CD4-positive, alpha-beta T cell treated with Interleukin-17A for 4 hours (primary cell): ENCODE measurements around the gene LEF1.

Experiments
- DNase-seq: peaks from one replicate; pipeline ENCODE4 v3.0.0-alpha.2; 2020; ENCODE audit warnings: mixed read lengths

The LEF1 gene

DNA sequence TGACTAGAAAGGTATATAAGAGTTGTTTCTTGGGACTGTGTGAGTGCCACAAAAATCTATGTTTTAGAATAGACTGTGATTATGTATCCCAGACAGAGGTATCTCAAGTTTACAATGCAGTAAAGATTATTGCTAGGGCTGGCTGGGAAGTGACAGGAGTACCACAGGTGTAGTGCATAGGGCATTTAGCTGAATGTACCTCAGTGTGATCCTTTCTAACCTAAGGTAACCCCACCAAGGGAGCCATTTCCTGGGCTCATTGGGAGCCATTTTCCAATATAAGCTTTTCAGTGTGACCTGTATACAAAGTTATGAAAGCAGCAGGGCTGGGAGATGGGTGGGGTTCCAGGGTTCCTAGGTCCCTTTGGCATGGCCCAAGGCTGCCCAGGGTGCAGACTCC lies 6.1 kb upstream of the LEF1 start:
- no peak for DNase-seq

- DNase-seq: no peak
Observed at GRCh38 chr4:108173599-108174057, 4.9 kb upstream of the LEF1 start.

- peak; percentile 84 for DNase-seq
Observed at GRCh38 chr4:108172753-108173598, 4.2 kb upstream of the LEF1 start.

GRCh38 chr4:108172231-108172752 lies 3.6 kb upstream of the LEF1 start:
- peak; percentile 49 for DNase-seq

DNA sequence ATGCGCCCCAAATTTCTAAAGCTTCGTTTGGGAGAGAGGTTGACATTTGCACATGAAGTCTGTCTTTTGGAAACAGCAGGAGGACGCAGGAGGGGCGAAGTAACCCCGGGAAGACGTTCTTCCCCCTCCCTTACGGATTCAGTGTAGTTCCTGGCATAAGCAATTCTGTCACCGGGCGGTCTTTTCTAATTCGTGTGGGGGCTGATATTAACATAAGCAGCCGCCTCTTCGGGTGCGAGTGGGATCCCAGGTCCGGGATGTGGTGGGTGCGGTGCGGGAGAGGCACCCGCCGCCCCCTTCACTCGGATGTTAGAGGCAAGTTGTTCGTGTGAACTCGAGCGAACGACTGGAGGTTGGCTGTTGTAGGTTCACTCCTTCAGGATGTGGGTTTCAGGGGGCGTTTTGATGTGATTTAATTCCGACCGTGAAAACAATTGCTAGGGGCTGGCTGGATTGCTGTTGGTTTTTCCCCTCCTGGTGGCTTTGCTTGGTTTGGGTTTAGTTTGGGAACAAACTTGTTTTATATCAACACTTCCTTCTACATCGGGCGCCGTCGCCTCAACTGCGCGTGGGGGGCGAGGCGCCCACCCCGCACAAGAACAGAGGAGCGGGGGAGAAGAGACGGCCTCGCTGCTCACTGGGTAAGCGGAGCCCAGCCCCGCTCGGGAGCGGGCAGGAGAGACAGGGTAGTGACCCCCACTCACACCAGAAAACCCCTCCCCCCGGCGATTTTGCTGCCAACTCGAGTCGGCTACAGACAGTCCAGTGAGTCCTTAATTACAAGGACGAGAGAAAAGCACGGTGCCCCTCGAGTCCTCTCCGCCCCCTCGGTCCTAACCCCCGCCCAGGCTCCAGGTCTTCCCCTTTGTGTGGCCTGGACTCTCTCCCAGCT lies 2.9 kb upstream of the LEF1 start:
- peak; percentile 78 for DNase-seq

GRCh38 chr4:108170631-108171338 lies 2.1 kb upstream of the LEF1 start:
- no peak for DNase-seq

GRCh38 chr4:108169664-108170063 lies 932 bp upstream of the LEF1 start:
- no peak for DNase-seq

- DNase-seq: peak; percentile 52
Observed at GRCh38 chr4:108168160-108168670, 517 bp downstream of the LEF1 start.

- peak; percentile 79 for DNase-seq
Observed at GRCh38 chr4:108166441-108167315, 2.1 kb downstream of the LEF1 start.

DNA sequence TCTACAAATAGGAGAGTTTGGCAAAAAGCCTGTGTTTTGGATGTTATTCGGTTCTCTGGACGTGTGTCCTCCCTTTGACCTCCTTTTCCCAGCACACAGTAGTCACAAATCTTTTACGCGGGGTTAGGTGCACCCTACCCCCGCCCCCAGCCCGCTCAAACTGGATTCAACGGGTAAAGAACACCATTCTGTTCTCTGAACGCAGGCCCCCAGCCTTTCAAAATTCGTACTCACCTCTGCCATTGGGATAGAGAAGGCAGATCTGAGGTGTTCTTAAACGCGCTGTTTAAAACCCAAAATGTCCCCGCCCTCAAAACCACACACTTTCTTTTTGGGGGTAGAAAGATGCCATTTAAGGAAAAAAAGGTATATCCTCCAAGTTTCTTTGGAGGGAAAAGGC lies 2.7 kb downstream of the LEF1 start:
- DNase-seq: peak; percentile 70

DNA sequence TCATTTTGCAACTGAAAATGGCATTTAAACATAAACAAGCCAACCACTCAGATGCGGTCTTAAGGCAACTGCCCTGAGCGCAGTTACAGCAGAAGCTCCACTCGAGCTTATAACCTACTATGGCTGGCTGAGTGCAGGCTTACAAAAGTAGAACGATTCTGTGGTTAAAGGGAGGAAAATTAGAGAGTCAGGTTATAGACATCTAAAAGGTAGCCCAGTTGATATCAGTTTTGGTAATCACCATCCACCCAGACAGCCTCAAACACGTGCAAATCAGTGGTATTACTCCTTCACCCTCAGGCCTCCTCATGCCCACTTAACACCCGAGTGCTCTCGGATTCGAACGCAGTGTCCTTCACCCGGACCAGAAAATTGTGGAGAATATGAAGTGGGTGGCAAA lies 3.1 kb downstream of the LEF1 start:
- DNase-seq: peak; percentile 47

- no peak for DNase-seq
Observed at GRCh38 chr4:108163351-108163750, 5.4 kb downstream of the LEF1 start.

DNA sequence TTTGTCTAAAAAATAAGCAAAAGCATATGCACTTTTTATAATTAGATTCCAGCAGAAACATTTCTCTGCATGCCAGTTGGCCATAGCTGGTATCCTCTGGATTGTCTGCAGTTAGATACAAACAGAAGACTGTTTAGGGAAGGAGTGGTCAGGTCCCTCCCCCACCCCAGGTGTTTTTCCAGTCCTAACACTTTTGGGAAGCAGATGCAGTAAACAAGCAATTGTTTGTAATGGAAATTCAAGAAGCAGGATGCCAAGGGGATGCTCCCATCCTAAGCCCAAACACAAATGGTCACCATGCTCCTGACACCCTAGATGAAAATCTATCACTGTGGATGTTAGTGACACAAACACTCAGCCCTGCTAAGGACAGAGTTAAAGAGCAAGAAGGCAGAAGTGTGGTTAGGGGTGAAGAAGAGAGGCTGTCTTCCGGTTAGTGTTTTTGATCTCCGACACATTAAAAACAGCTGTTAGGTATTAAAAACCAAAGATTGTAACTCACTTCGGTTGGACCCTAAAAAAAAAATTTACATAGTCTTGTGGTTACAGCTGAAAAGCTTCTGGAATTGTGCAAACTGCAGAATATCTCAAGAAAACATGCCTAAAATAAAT lies 7.9 kb downstream of the LEF1 start:
- no peak for DNase-seq

DNA sequence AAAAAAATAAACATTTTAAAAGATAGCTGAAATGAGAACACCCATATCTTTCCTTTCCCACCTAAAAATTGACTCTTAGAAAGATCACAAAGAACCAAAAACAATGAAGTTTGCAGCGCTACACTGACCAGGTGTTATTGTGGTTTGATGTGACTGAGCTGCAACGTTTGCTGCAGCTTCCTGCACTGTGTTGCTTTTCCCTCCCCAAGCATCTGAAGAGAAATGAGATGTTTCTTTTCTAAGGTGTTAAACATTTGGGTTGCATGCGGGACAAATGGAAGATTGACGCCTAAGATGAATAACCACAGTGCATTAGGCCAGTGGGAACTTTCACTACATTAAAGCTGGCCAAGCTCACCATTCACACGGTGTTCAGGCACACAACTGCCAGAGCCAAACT lies 8.9 kb downstream of the LEF1 start:
- DNase-seq: peak; percentile 51

DNA sequence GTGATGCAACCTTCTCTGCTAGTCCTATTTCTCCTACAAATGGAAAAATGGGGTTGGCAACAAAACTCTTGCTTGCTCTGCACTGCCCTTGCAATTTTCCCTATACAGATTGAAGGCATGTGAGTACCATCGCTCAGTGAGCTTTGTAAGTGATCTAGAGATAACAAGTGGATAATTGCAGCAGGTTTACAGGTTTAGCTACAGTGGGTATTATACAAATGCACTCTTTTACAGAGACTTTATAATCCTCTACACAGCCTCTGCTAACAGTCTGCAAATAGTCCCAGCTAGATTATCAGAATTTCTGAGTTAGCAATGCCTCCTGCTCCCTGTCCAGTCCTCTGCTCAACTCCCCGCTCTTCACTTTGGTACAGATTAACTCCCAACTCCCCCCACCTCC lies 11.1 kb downstream of the LEF1 start:
- DNase-seq: no peak

DNA sequence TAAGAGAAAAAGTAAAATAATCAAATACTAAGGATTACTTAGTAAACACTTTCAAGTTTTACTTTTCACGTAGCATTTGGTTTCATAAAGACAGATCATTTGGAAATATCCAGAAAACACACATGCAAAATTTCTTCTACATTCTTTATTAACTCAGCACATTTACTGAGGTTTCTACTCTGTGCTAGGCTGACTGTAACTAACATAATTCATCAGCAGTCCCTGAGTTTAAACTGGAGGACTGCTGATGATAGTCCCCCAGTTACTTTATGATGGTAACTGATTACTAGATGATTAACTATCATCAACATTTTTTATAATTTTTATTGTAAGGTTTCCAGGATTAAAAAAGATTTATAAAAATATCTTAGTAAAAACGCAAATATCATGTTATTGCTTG lies 12.3 kb downstream of the LEF1 start:
- no peak for DNase-seq

GRCh38 chr4:108155373-108155772 lies 13.4 kb downstream of the LEF1 start:
- peak; percentile 62 for DNase-seq

GRCh38 chr4:108152980-108153379 lies 15.8 kb downstream of the LEF1 start:
- no peak for DNase-seq

DNA sequence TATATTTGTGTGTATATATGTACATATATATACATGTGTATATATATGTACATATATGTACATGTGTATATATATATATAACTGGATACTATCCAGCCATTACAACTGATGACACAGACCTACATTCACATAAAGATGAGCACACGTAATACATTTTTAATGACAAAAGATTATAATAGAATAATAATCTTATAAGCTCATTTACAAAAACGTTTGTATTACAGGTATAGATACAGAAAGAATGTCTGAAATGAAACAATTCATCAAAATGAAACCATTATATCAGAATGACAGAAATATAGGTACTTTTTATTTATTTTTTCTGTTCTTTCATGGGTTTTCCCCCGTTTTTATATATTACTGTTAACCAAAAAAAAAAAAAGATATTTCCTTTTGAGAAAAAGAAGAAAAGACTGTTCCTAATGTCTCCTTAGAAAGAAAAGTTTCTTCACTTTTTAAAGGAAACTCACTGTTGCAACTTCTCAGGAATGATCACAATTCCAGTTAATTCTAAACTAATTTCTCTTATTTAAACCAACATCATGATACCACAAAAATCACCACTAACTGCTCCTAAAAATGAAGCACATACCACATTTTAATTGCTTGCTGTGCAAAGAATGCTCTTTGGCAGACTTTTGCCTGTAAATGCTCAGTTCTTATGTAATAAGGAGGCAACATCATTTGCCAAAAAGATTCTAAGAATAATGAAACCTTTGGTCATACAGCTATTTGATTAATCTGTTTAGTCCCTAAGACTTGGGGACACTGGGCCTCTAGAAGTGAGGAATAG lies 18.9 kb downstream of the LEF1 start:
- DNase-seq: no peak

GRCh38 chr4:108148316-108148715 lies 20.4 kb downstream of the LEF1 start:
- DNase-seq: peak; percentile 56
